A549 (cell line): ENCODE results near the gene RHBDD3.

Source experiments
- CTCF ChIP-seq: fragments of >200 bp; sonication (Bioruptor Twin); formaldehyde crosslinking; IDR thresholded peaks from 3 replicates; pipeline ENCODE4 v1.5.1; 2016
- ELK1 ChIP-seq: fragments of 150-350 bp; IDR thresholded peaks from 2 replicates; pipeline ENCODE4 v1.6.1; 2014; ENCODE audit warnings: low read depth, mild to moderate bottlenecking, low read length
- EP300 ChIP-seq, 2 experiments: fragments of >200 bp; sonication (Bioruptor Twin); formaldehyde crosslinking; IDR thresholded peaks; 2 replicates in 1 of 2; 3 replicates in 1 of 2; pipeline ENCODE4 v1.6.1; 2016 to 2017
- MAX ChIP-seq: IDR thresholded peaks from 2 replicates; pipeline ENCODE4 v1.6.1; 2012
- POLR2A ChIP-seq: IDR thresholded peaks from 2 replicates; pipeline ENCODE4 v1.6.1; 2012; ENCODE audit warnings: mild to moderate bottlenecking, low read length

GRCh38 chr22:29313126-29313575 is 45.4 kb upstream of the RHBDD3 start:
- TF ChIP-seq POLR2A (no peak), CTCF (peak; percentile 28; the same call in 2 of the 3 replicates), EP300 (IDR thresholded peaks at IDR 0.05) (no peak), MAX (no peak), ELK1 (no peak)
